Spinal cord (tissue), 10 donors: ENCODE measurements around the gene ZNF860. TPM values are rescaled to one million over a fixed set of nuclear protein-coding genes. Genes with fewer than 3 reads are reported as not detected.

Source experiments
- DNase-seq, 6 donors: peaks; one replicate each; pipeline versions ENCODE4 v3.0.0 to v3.0.0-alpha.2; 2013 to 2015; ENCODE audit warnings: low spot score in 6 of 6, low read depth in 4 of 6
- H3K27ac ChIP-seq: one replicate; pipeline ENCODE4 v1.5.1; 2013; ENCODE audit warnings: low read depth, low read length, control low read depth
- H3K27me3 ChIP-seq: one replicate; pipeline ENCODE4 v1.6.1; 2013; ENCODE audit warnings: low read length; ENCODE audit not compliant: control insufficient read depth, insufficient read depth
- H3K36me3 ChIP-seq: one replicate; pipeline ENCODE4 v1.6.1; 2013; ENCODE audit warnings: low read length; ENCODE audit not compliant: control insufficient read depth, insufficient read depth
- H3K4me1 ChIP-seq: one replicate; pipeline ENCODE4 v1.6.1; 2013; ENCODE audit warnings: low read length; ENCODE audit not compliant: control insufficient read depth, insufficient read depth
- H3K4me3 ChIP-seq: one replicate; pipeline ENCODE4 v1.5.1; 2013; ENCODE audit warnings: low read depth, low read length, control low read depth
- H3K9me3 ChIP-seq: one replicate; pipeline ENCODE4 v1.6.1; 2013; ENCODE audit warnings: low read length; ENCODE audit not compliant: control insufficient read depth, insufficient read depth
- WGBS: methylation state at CpG from one replicate; pipeline ENCODE4 v1.1.5; 2013; ENCODE audit warnings: missing lambda C conversion rate; ENCODE audit not compliant: insufficient coverage; 5-methylcytosine and 5-hydroxymethylcytosine counted together
- polyA plus RNA-seq, 2 donors: library from polyadenylated mRNA; unstranded; fragments of 120-200 nt; gene quantifications; one replicate each; pipeline ENCODE4 v1.2.1, GENCODE V29; 2013; ENCODE audit not compliant: insufficient read length in 2 of 2
- total RNA-seq, 2 donors: library from RNA; depleted of rRNA in 1 of 2; stranded (reverse); fragments of 120-200 nt in 1 of 2; fragments of >200 nt in 1 of 2; gene quantifications; one replicate each; pipeline versions ENCODE4 v1.2.3 to v1.2.4, GENCODE V29; 2013 to 2014
- donor health status: healthy.

ZNF860 gene
- total and polyA plus RNA-seq, 4 donors = 1.0 to 2.7 (median 1.7) TPM

- no peak overlapping the region for H3K27ac ChIP-seq
- DNase-seq = no peak
- WGBS = 71% methylated on average over 4 of the region's 4 CpGs
- H3K9me3 ChIP-seq = no peaks in the 10 kb centered on the region
- H3K27me3 ChIP-seq = peaks cover 2% of the 10 kb centered on the region
- no peaks in the 10 kb centered on the region for H3K4me1 ChIP-seq
- no peak overlapping the region for H3K4me3 ChIP-seq
- H3K36me3 ChIP-seq = no peaks in the 10 kb centered on the region
These were observed 8.5 kb upstream of the ZNF860 start for GRCh38 chr3:31973081-31973480.

DNA sequence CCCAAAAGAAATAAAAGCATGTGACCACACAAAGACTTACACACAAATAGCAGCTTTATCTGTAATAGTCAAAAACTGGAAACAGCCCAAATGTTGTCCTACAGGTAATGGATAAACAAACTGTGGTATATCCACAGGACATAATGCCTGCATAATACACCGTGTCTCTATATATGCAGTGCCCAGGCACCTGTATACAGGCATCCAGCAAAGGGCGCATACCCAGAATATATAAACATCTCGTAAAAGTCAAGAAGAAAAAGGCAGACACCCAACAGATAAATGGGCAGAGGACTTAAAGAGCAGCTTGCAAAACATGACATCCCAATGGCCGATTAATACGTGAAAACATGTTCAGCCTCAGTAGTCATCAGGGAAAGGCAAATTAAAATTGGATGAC, 7.7 kb upstream of the ZNF860 start:
- DNase-seq = no peak
- Histone ChIP-seq H3K9me3 (no peaks in the 10 kb centered on the region), H3K27ac (no peak overlapping the region), H3K36me3 (no peaks in the 10 kb centered on the region), H3K27me3 (peaks cover 8% of the 10 kb centered on the region), H3K4me1 (no peaks in the 10 kb centered on the region), H3K4me3 (no peak overlapping the region)
- 96% methylated on average over 3 of the region's 5 CpGs for WGBS

DNA sequence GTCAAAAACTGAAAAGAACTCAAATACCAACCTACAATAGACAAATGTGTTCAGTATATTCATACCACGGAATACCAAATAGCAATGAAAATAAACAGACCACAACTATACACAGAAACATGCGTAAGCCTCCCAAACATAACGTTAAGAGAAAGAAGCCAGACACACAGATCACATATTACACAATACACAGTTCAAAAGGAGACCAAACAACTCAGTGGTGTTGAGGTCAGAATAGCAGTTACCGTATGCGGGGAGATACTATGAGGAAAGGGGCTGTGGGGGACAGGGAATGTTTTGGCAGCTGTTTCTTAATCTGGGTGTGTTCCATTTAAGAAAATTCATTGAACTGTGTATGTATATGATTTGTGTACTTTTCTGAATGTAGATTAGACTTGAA, 7.1 kb upstream of the ZNF860 start:
- Histone ChIP-seq H3K27ac (no peak overlapping the region), H3K27me3 (peaks cover 14% of the 10 kb centered on the region), H3K4me1 (no peaks in the 10 kb centered on the region), H3K36me3 (no peaks in the 10 kb centered on the region), H3K9me3 (no peaks in the 10 kb centered on the region), H3K4me3 (no peak overlapping the region)
- DNase-seq = no peak
- 52% methylated on average over 3 of the region's 5 CpGs for WGBS

GRCh38 chr3:31974964-31975363, 6.6 kb upstream of the ZNF860 start:
- 70% methylated on average over 2 of the region's 5 CpGs for WGBS
- Histone ChIP-seq H3K9me3 (no peaks in the 10 kb centered on the region), H3K4me1 (peaks cover 4% of the 10 kb centered on the region), H3K27ac (no peak overlapping the region), H3K27me3 (peaks cover 18% of the 10 kb centered on the region), H3K4me3 (no peak overlapping the region), H3K36me3 (no peaks in the 10 kb centered on the region)
- DNase-seq = peak in 1 of 6 donors; percentile 61

DNA sequence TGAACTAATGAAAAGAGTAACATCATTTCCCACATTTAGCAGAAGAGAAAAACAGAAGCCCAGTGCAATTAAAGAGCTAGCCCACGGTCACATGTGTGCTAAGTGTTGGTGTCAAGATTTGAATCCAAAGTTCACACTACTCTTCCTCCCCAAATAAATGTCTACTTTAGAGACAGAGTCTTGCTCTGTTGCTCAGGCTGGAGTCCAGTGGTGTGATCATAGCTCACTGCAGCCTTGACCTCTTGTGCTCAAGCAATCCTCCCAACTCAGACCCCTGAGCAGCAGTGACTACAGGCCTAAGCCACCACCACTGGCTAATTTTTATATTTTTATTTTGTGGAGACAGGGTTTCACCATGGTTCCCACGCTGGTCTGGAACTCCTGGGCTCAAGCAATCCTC, 5.2 kb upstream of the ZNF860 start:
- Histone ChIP-seq H3K27me3 (peaks cover 20% of the 10 kb centered on the region), H3K4me1 (peaks cover 12% of the 10 kb centered on the region), H3K9me3 (no peaks in the 10 kb centered on the region), H3K4me3 (no peak overlapping the region), H3K36me3 (no peaks in the 10 kb centered on the region), H3K27ac (no peak overlapping the region)
- 100% methylated on average over 1 of the region's 2 CpGs for WGBS
- no peak for DNase-seq

- peaks cover 19% of the 10 kb centered on the region for H3K4me1 ChIP-seq
- H3K27ac ChIP-seq = no peak overlapping the region
- no peaks in the 10 kb centered on the region for H3K36me3 ChIP-seq
- H3K27me3 ChIP-seq = peaks cover 20% of the 10 kb centered on the region
- 80% methylated on average over 1 of the region's 2 CpGs for WGBS
- H3K4me3 ChIP-seq = no peak overlapping the region
- no peak for DNase-seq
- H3K9me3 ChIP-seq = no peaks in the 10 kb centered on the region
These were observed 3.8 kb upstream of the ZNF860 start for GRCh38 chr3:31977736-31978135.

DNA sequence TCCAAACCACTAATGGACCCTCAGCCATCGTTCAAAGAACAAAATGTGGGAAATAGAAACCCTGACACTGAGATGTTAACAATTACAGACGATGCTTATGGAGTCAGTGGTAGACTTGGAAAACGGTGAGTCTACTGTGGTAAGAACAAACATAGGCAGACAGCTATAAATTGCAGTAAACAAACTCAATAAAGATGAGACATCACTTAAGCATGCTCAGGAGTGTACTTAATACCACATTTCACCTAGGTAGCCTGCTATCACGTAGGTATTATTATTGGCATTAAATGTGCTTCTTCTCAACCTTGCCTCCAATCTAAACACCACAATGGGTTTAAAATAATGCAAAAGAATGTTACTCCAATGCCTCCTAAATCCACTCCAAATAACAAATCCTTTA, 3.0 kb upstream of the ZNF860 start:
- no peak for DNase-seq
- H3K4me1 ChIP-seq = peaks cover 19% of the 10 kb centered on the region
- H3K36me3 ChIP-seq = no peaks in the 10 kb centered on the region
- no peak overlapping the region for H3K27ac ChIP-seq
- no peak overlapping the region for H3K4me3 ChIP-seq
- no CpG with 5 or more reads among the region's 4 CpGs for WGBS
- no peaks in the 10 kb centered on the region for H3K9me3 ChIP-seq
- peaks cover 20% of the 10 kb centered on the region for H3K27me3 ChIP-seq

- no peak overlapping the region for H3K4me3 ChIP-seq
- H3K27me3 ChIP-seq = peaks cover 20% of the 10 kb centered on the region
- WGBS = no CpG with 5 or more reads among the region's 5 CpGs
- no peaks in the 10 kb centered on the region for H3K9me3 ChIP-seq
- H3K27ac ChIP-seq = no peak overlapping the region
- H3K36me3 ChIP-seq = no peaks in the 10 kb centered on the region
- DNase-seq = no peak
- peaks cover 19% of the 10 kb centered on the region for H3K4me1 ChIP-seq
These were observed 2.4 kb upstream of the ZNF860 start for GRCh38 chr3:31979001-31979697.

GRCh38 chr3:31980530-31981205, 882 bp upstream of the ZNF860 start:
- Histone ChIP-seq H3K4me3 (peak overlapping the region; percentile 71), H3K36me3 (no peaks in the 10 kb centered on the region), H3K9me3 (no peaks in the 10 kb centered on the region), H3K27me3 (peaks cover 20% of the 10 kb centered on the region), H3K27ac (peak overlapping the region; percentile 52), H3K4me1 (peaks cover 19% of the 10 kb centered on the region)
- peak in 4 of 6 donors; percentile 15 to 88 (median 48) for DNase-seq
- whole genome bisulfite sequencing = under 1% methylated on average over 57 of the region's 66 CpGs

DNA sequence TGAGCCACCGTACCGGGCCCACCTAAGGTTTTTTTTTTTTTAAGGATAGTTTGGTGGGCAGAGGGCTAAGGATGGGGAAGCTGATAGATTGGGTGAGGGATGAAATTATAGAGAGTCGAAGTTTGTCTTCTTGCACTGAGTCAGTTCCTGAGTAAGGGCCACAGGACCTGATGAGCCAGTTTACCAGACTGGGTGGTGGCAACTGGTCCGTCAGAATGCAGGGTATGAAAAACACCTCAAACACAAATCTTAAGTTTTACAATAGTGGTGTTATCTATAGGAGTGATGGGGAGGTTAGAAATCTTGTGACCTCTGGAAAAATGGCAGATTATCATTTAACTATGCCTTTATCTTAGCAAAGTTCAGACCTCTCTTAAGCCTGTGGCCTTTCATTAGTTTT, 2.8 kb downstream of the ZNF860 start:
- Histone ChIP-seq H3K27me3 (peaks cover 7% of the 10 kb centered on the region), H3K27ac (no peak overlapping the region), H3K9me3 (peaks cover 2% of the 10 kb centered on the region), H3K4me3 (no peak overlapping the region), H3K36me3 (no peaks in the 10 kb centered on the region), H3K4me1 (peaks cover 19% of the 10 kb centered on the region)
- DNase-seq = no peak
- WGBS = 94% methylated on average over 2 of the region's 4 CpGs
